Ovary (tissue), 3 donors: Measurements from ENCODE around the gene EXT2.

Experiments used
- CTCF ChIP-seq, 3 donors: fragments of 450-650 bp in 2 of 3; fragments of 200-600 bp in 1 of 3; IDR thresholded peaks; one replicate each; pipeline versions ENCODE4 v1.5.1 to v1.8.0; 2016 to 2022; ENCODE audit warnings: antibody characterized with exemption in 3 of 3, mild to moderate bottlenecking in 1 of 3
- EP300 ChIP-seq: sonication (generic); formaldehyde crosslinking; IDR thresholded peaks from one replicate; pipeline ENCODE4 v1.6.1; 2017; ENCODE audit warnings: antibody characterized with exemption
- donor health status: DM: no; HTN: no; CAD: no.

- TF ChIP-seq CTCF (IDR thresholded peaks at IDR 0.05) (no peak), EP300 (no peak)
Measured at GRCh38 chr11:44224867-44225501, 129.5 kb downstream of the EXT2 start.
